ENCODE measurements around the gene TEX22. TPM values are rescaled to one million over a fixed set of nuclear protein-coding genes. Genes with fewer than 3 reads are reported as not detected.

TEX22 gene
- total and polyA plus RNA-seq, 4 donors, result 0.02 to 0.14 (median 0.08) TPM; not detected in 1

DNA sequence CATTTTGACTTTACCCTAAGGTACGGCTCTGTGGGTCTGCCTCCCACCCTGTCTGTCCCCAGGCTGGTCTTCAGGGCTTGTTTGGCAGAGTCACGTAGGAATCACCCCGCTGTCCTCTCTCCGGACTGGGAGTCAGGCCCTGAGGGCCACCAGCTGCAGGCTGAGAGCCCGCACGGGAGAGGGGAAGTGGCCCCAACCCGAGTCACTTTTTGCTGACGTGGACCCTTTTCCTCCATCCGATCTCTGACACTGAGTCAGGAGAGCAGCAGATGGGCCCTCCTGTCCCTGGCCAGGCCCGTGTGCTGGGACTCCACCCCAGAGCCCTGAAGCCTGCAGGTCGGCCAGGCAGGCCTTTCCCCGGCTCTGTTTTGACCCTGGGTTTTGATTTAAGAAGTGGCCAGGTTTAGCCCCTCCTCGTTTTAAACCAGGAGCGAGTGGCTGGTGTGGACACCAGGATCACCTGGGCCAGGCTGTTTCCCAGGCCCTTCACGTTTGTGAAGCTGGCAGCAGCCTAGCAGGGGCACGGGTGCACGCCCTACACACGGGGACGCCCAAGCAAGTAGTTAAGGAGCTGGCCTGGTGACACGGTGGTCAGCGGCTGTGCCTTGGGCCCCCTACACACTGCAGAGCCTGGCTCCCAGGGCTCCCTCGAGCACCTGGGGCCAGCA, 12.5 kb upstream of the TEX22 start (continued):
- TF ChIP-seq, protein P1, sequence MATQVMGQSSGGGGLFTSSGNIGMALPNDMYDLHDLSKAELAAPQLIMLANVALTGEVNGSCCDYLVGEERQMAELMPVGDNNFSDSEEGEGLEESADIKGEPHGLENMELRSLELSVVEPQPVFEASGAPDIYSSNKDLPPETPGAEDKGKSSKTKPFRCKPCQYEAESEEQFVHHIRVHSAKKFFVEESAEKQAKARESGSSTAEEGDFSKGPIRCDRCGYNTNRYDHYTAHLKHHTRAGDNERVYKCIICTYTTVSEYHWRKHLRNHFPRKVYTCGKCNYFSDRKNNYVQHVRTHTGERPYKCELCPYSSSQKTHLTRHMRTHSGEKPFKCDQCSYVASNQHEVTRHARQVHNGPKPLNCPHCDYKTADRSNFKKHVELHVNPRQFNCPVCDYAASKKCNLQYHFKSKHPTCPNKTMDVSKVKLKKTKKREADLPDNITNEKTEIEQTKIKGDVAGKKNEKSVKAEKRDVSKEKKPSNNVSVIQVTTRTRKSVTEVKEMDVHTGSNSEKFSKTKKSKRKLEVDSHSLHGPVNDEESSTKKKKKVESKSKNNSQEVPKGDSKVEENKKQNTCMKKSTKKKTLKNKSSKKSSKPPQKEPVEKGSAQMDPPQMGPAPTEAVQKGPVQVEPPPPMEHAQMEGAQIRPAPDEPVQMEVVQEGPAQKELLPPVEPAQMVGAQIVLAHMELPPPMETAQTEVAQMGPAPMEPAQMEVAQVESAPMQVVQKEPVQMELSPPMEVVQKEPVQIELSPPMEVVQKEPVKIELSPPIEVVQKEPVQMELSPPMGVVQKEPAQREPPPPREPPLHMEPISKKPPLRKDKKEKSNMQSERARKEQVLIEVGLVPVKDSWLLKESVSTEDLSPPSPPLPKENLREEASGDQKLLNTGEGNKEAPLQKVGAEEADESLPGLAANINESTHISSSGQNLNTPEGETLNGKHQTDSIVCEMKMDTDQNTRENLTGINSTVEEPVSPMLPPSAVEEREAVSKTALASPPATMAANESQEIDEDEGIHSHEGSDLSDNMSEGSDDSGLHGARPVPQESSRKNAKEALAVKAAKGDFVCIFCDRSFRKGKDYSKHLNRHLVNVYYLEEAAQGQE (IDR thresholded peaks at IDR 0.05), result no peak
- no peak for TF ChIP-seq YY1 (IDR thresholded peaks at IDR 0.05)
- no peak for TF ChIP-seq RAD21 (IDR thresholded peaks at IDR 0.05)

DNA sequence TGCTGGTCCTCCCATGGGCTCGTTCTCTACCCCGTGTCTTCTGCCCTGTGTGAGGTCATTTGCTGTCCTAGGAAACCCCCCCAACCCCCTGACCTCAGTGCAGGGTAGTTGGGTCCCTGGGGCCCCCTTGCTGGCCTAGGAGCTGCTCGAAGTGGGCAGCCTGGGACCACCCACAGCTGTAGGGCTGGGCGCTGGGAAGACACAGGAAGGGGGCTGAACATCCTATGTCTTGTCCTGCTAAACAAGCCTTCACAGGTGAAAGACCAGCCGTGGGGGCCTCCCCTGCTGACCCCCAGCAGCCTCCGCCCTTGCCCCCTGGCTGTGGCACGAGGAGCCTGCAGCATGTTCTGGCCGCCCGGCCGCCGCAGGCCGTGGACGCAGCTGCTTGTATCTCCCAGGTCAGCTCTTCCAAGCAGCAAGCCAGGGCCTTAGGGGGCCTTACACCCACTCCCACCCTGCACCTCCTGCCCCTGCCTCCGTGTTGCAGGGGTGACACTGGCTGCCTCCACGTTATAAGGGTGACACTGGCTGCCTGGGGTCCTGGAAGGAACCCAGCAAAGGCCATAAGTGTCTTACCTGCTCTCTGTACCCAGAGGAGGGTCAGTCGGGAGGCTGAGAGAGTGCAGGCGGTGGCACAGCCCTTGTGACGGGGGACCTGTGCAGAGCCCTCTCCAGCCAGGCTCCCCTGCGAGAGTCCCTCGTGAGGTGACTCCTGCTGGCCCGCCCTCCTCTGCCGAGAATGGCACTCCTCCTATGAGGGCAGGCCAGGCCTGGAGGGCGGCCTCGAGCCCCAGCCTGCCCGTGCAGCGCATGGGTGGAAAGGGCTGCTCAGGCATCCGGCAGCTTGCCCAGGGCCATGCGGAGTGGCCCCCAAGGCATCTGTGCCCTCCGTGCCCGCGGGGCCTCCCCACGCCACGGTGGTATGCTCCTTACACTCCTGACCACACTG, 11.5 kb upstream of the TEX22 start:
- Histone ChIP-seq H3K9ac (ENCODE audit: low read depth in 1 of 2, low read length in 2 of 2) (no peak overlapping the region), H3K4me3 (ENCODE audit: low read depth in 1 of 3, low read length in 3 of 3) (no peak overlapping the region), H3K27me3 (ENCODE audit: control insufficient read depth in 4 of 4, insufficient read depth in 4 of 4, low read length in 3 of 4) (no peaks in the 10 kb centered on the region), H3K27ac (ENCODE audit: low read depth in 1 of 2, low read length in 2 of 2) (no peak overlapping the region), H3K4me1 (ENCODE audit: control insufficient read depth in 4 of 4, insufficient read depth in 4 of 4, low read length in 3 of 4) (no peaks in the 10 kb centered on the region), H3K36me3 (ENCODE audit: control insufficient read depth in 4 of 4, insufficient read depth in 3 of 4, low read depth in 1 of 4, low read length in 3 of 4) (peaks cover 0 to 21% (median 4%) of the 10 kb centered on the region in 4 donors), H3K9me3 (ENCODE audit: control insufficient read depth in 4 of 4, low read length in 3 of 4) (no peaks in the 10 kb centered on the region)
- TF ChIP-seq HNF4A (conservative IDR thresholded peaks at IDR 0.05) (no peak), TAF1 (conservative IDR thresholded peaks at IDR 0.05) (no peak), YY1 (IDR thresholded peaks at IDR 0.05) (no peak), FOXA2 (IDR thresholded peaks at IDR 0.05) (no peak), JUND (IDR thresholded peaks at IDR 0.05) (no peak), HNF4G (IDR thresholded peaks at IDR 0.05) (no peak), NR2F2 (IDR thresholded peaks at IDR 0.05) (no peak), RAD21 (IDR thresholded peaks at IDR 0.05) (no peak), GABPA (IDR thresholded peaks at IDR 0.05 in 1 of 2, conservative IDR thresholded peaks at IDR 0.05 in 1 of 2) (no peak), FOXA1 (IDR thresholded peaks at IDR 0.05) (no peak), RXRA (IDR thresholded peaks at IDR 0.05) (no peak), SP1 (IDR thresholded peaks at IDR 0.05) (no peak)
- TF ChIP-seq, protein P2, sequence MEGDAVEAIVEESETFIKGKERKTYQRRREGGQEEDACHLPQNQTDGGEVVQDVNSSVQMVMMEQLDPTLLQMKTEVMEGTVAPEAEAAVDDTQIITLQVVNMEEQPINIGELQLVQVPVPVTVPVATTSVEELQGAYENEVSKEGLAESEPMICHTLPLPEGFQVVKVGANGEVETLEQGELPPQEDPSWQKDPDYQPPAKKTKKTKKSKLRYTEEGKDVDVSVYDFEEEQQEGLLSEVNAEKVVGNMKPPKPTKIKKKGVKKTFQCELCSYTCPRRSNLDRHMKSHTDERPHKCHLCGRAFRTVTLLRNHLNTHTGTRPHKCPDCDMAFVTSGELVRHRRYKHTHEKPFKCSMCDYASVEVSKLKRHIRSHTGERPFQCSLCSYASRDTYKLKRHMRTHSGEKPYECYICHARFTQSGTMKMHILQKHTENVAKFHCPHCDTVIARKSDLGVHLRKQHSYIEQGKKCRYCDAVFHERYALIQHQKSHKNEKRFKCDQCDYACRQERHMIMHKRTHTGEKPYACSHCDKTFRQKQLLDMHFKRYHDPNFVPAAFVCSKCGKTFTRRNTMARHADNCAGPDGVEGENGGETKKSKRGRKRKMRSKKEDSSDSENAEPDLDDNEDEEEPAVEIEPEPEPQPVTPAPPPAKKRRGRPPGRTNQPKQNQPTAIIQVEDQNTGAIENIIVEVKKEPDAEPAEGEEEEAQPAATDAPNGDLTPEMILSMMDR (IDR thresholded peaks at IDR 0.05; ENCODE audit: low read depth, low read length, missing input control), result no peak
- TF ChIP-seq, protein P3, sequence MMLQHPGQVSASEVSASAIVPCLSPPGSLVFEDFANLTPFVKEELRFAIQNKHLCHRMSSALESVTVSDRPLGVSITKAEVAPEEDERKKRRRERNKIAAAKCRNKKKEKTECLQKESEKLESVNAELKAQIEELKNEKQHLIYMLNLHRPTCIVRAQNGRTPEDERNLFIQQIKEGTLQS (IDR thresholded peaks at IDR 0.05), result no peak
- TF ChIP-seq, protein P4, sequence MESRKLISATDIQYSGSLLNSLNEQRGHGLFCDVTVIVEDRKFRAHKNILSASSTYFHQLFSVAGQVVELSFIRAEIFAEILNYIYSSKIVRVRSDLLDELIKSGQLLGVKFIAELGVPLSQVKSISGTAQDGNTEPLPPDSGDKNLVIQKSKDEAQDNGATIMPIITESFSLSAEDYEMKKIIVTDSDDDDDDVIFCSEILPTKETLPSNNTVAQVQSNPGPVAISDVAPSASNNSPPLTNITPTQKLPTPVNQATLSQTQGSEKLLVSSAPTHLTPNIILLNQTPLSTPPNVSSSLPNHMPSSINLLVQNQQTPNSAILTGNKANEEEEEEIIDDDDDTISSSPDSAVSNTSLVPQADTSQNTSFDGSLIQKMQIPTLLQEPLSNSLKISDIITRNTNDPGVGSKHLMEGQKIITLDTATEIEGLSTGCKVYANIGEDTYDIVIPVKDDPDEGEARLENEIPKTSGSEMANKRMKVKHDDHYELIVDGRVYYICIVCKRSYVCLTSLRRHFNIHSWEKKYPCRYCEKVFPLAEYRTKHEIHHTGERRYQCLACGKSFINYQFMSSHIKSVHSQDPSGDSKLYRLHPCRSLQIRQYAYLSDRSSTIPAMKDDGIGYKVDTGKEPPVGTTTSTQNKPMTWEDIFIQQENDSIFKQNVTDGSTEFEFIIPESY (IDR thresholded peaks at IDR 0.05), result no peak
- DNase-seq (ENCODE audit: low spot score), result no peak
- 96% methylated on average over 33 of the region's 33 CpGs for WGBS

All from liver (tissue), 9 donors.